Measurements from ENCODE around the gene CABP7. TPM values are rescaled to one million over a fixed set of nuclear protein-coding genes. Genes with fewer than 3 reads are reported as not detected.
A peak's percentile ranks its signal among the peaks of the same experiment; 100 is the strongest.

CABP7 gene
- polyA plus RNA-seq, 3 donors from 2014 or later = 0.14 TPM; not detected in 1

- no peaks in the 10 kb centered on the region for H3K36me3 Mint-ChIP-seq
- no peak overlapping the region for H3K4me3 Mint-ChIP-seq
- H3K4me1 Mint-ChIP-seq = no peaks in the 10 kb centered on the region
- no peak overlapping the region for H3K27ac Mint-ChIP-seq
- H3K9me3 Mint-ChIP-seq = no peaks in the 10 kb centered on the region
- no peak for DNase-seq
- peaks cover 0 to 8% (median 5%) of the 10 kb centered on the region in 3 donors for H3K27me3 Mint-ChIP-seq (ENCODE audit: low read depth in 3 of 3)
These were observed 13.3 kb upstream of the CABP7 start for GRCh38 chr22:29706486-29706885.

DNA sequence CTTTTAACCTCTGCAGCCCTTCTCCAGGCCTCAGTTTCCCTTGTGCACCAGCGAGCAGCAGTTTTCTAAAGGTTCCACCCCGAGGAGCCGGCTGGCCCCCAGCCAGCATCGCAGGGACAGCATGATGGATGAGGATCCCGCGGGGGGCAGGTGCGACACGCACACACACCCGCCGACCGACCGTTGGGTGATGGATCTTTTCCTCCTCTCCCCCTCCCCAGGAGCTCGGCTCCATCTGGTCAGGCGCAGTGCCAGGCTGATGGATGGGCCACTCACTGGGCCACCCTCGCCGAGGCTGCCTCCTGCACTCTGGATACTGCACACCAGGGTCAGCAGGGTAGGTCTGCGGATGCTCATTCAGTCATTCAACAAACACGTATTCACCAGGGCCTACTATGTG lies 12.8 kb upstream of the CABP7 start:
- DNase-seq = no peak
- Mint-ChIP-seq H3K36me3 (no peaks in the 10 kb centered on the region), H3K4me1 (no peaks in the 10 kb centered on the region), H3K27ac (no peak overlapping the region), H3K27me3 (ENCODE audit: low read depth in 3 of 3) (peaks cover 0 to 8% (median 2%) of the 10 kb centered on the region in 3 donors), H3K9me3 (no peaks in the 10 kb centered on the region), H3K4me3 (no peak overlapping the region)

DNA sequence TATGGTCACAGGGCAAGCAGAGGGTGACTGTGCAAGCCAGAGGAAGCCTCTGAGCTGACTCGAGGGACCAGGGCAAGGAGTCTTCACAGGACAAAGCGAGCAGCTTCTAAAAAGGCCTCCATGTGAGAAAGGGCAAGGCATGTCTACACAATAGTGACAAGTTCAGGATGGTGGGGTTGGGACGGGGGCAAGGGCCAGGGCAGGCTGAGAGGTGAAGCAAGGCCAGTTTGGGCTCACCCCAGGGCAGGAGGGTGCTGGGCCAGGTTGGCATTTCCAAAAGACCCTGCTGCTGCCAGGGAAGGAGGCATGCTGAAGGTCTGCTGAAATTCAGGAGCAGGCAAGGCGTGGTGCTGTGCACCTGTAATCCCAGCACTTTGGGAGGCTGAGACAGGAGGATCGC lies 12.3 kb upstream of the CABP7 start:
- peaks cover 0 to 8% (median 2%) of the 10 kb centered on the region in 3 donors for H3K27me3 Mint-ChIP-seq (ENCODE audit: low read depth in 3 of 3)
- no peak overlapping the region for H3K27ac Mint-ChIP-seq
- no peaks in the 10 kb centered on the region for H3K36me3 Mint-ChIP-seq
- DNase-seq = no peak
- H3K9me3 Mint-ChIP-seq = no peaks in the 10 kb centered on the region
- no peaks in the 10 kb centered on the region for H3K4me1 Mint-ChIP-seq
- no peak overlapping the region for H3K4me3 Mint-ChIP-seq

DNA sequence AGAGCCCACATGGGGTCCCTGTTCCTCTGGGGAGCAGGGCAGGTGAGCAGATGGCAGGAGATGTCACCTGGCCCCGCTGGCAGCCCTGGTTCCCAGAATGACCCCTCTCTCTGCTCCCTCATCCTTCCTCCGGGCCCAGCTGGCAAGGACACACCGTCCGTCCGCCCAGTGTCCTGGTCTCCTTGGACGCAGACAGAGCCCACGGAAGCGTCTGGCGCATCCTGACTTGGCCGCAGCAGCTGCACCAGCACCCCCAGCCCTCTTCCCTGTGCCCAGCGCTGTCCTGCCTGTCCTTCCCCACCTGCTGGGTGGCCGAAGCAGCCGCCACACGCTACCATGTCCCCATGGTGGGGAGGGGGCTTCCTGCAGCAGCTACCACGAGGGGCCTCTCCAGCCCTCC lies 9.6 kb upstream of the CABP7 start:
- Mint-ChIP-seq H3K9me3 (no peaks in the 10 kb centered on the region), H3K27ac (no peak overlapping the region), H3K4me3 (no peak overlapping the region), H3K4me1 (no peaks in the 10 kb centered on the region), H3K27me3 (ENCODE audit: low read depth in 3 of 3) (peaks cover 2 to 6% (median 2%) of the 10 kb centered on the region in 3 donors), H3K36me3 (no peaks in the 10 kb centered on the region)
- no peak for DNase-seq

GRCh38 chr22:29710922-29711593 lies 8.7 kb upstream of the CABP7 start:
- no peaks in the 10 kb centered on the region for H3K4me1 Mint-ChIP-seq
- no peak overlapping the region for H3K4me3 Mint-ChIP-seq
- H3K36me3 Mint-ChIP-seq = no peaks in the 10 kb centered on the region
- peaks cover 2 to 6% (median 2%) of the 10 kb centered on the region in 3 donors for H3K27me3 Mint-ChIP-seq (ENCODE audit: low read depth in 3 of 3)
- H3K9me3 Mint-ChIP-seq = no peaks in the 10 kb centered on the region
- no peak for DNase-seq
- no peak overlapping the region for H3K27ac Mint-ChIP-seq

GRCh38 chr22:29712119-29712518 lies 7.7 kb upstream of the CABP7 start:
- Mint-ChIP-seq H3K9me3 (no peaks in the 10 kb centered on the region), H3K36me3 (no peaks in the 10 kb centered on the region), H3K27ac (no peak overlapping the region), H3K4me3 (no peak overlapping the region), H3K27me3 (ENCODE audit: low read depth in 3 of 3) (peaks cover 2 to 11% (median 4%) of the 10 kb centered on the region in 3 donors), H3K4me1 (no peaks in the 10 kb centered on the region)
- DNase-seq = no peak

- Mint-ChIP-seq H3K36me3 (no peaks in the 10 kb centered on the region), H3K4me1 (no peaks in the 10 kb centered on the region), H3K9me3 (no peaks in the 10 kb centered on the region), H3K4me3 (no peak overlapping the region), H3K27ac (peak overlapping the region in 1 of 6 donors; percentile 34), H3K27me3 (ENCODE audit: low read depth in 3 of 3) (peaks cover 0 to 14% (median 6%) of the 10 kb centered on the region in 3 donors)
- no peak for DNase-seq
These were observed 6.6 kb upstream of the CABP7 start for GRCh38 chr22:29713156-29713727.

DNA sequence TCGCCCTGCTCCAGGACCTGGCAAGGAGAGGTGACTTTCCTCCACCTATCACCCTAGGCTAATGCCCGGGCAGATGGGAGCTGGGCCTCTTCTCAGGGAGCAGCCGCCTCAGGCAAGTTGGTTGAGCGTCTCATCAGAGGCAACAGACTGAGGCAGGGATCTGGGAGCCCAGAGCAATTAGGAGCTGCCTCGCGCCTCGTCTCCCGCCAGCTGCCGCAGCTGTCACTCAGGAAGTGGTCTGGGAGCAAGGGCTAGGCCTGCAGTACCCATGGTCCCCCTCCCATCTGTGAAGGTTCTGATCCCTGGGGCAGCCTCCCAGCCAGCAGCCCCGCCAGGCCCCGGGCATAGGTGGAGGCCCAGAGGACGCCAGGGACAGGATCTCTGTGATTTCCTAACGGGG lies 4.6 kb upstream of the CABP7 start:
- no peaks in the 10 kb centered on the region for H3K36me3 Mint-ChIP-seq
- H3K9me3 Mint-ChIP-seq = no peaks in the 10 kb centered on the region
- H3K27me3 Mint-ChIP-seq (ENCODE audit: low read depth in 3 of 3) = peaks cover 0 to 23% (median 13%) of the 10 kb centered on the region in 3 donors
- no peak overlapping the region for H3K4me3 Mint-ChIP-seq
- H3K4me1 Mint-ChIP-seq = peaks cover 0 to 2% of the 10 kb centered on the region in 2 donors
- no peak overlapping the region for H3K27ac Mint-ChIP-seq
- no peak for DNase-seq

DNA sequence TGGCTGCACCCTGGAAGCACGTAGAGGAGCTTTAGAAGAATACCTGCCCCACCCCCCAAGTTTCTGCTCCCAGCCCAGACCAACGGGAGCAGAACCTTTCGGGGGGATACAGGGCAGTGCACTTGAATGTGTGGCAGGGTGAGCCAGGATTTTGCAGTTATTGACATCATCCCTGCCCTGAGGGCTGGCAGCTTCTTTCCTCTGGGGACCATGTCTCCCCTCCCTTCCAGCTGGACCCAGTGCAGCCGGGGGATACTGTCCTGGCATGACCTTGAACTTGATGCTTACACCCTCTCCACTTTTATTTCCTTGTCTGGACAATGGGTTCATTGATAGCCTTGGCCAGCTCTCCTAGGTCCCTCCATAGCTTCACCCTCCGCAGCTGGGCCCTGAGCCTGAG lies 4.1 kb upstream of the CABP7 start:
- H3K27me3 Mint-ChIP-seq (ENCODE audit: low read depth in 3 of 3) = peaks cover 0 to 23% (median 13%) of the 10 kb centered on the region in 3 donors
- H3K27ac Mint-ChIP-seq = no peak overlapping the region
- no peaks in the 10 kb centered on the region for H3K36me3 Mint-ChIP-seq
- H3K9me3 Mint-ChIP-seq = no peaks in the 10 kb centered on the region
- H3K4me3 Mint-ChIP-seq = no peak overlapping the region
- DNase-seq = no peak
- H3K4me1 Mint-ChIP-seq = peaks cover 0 to 2% of the 10 kb centered on the region in 2 donors

DNA sequence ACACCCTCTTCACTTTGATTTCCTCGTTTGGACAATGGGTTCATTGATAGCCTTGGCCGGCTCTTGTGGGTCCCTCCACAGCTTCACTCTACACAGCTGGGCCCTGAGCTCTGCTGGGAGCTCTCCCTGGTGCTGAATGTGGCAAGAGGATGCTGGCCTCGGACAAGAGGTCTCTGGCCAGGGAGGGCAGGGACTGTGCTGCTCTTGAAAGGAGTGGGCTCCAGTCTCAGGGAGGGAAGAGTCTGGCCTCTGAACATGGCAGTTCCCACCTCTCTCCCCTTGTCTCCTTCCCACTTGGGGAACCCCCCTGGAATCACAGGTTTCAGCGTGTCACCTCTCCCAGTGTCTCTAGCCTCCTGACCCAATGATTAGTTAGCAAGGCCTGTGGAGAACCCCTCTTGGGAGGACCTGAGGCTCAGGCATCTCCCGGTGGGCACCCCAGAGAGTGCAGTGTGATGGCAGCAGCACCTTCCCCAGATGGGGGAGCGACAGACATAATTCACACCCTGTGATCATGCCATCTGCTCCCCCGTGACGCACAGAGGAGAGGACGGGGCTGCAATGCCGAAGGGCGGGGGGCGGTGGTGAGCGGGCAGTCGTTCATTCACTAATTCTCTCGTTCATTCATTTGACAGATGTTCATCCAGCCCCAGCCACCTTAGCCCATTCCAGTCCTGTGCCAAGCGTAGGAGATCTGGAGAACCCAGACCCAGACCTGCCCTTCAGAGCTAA lies 2.8 kb upstream of the CABP7 start:
- peaks cover 0 to 23% (median 16%) of the 10 kb centered on the region in 3 donors for H3K27me3 Mint-ChIP-seq (ENCODE audit: low read depth in 3 of 3)
- DNase-seq = peak in 1 of 3 donors; percentile 23
- no peaks in the 10 kb centered on the region for H3K36me3 Mint-ChIP-seq
- peaks cover 0 to 2% of the 10 kb centered on the region in 2 donors for H3K4me1 Mint-ChIP-seq
- no peaks in the 10 kb centered on the region for H3K9me3 Mint-ChIP-seq
- no peak overlapping the region for H3K27ac Mint-ChIP-seq
- H3K4me3 Mint-ChIP-seq = no peak overlapping the region

GRCh38 chr22:29717789-29718188 lies 2.0 kb upstream of the CABP7 start:
- Mint-ChIP-seq H3K9me3 (no peaks in the 10 kb centered on the region), H3K36me3 (no peaks in the 10 kb centered on the region), H3K27ac (no peak overlapping the region), H3K4me1 (peaks cover 0 to 2% of the 10 kb centered on the region in 2 donors), H3K27me3 (ENCODE audit: low read depth in 3 of 3) (peaks cover 0 to 23% (median 16%) of the 10 kb centered on the region in 3 donors), H3K4me3 (no peak overlapping the region)
- DNase-seq = no peak

DNA sequence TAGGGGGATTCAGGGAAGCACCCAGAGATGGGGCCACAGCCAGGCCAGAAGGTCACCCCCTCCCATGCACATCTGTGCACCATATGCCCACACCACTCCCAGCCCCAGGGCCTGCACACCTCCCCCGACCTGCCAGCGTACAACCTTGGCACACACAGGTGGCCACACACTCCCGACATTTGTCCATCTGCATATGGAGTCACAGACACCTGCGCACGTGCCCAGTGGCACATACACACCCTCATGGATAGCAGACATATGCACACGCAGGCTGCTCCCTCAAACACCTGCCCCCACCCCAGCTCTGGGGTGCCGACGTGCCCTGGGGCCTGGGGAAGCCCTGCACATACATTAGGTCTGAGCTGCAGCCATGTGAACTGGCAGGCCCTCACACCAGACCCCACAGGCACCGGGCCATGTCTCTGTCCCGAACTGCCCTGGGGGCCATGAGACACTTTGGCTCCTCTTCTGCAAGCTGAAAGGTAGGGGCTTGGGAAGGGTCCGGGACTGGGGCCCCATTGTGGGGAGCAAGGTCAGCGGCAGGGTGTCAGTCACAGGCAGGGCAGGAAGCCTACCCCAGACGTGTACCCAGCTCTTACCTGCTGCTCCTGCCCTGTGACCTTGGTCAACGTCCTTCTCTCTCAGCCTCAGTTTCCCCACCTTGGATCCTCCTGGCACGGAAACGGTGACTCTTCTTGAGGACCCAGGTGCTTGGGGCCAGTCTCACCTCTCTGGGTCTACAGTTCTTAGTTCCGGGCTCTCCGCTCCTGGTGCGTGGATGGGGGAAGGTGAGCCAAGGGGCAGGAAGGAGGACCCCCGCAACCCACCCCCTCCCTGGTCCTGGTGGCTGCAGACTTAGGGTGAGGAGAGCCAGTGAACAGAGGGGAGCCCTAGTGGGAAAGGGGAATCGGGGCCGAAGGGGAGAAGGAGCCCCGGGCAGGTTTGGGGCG lies 579 bp upstream of the CABP7 start:
- Mint-ChIP-seq H3K36me3 (no peaks in the 10 kb centered on the region), H3K27ac (no peak overlapping the region), H3K9me3 (no peaks in the 10 kb centered on the region), H3K27me3 (ENCODE audit: low read depth in 3 of 3) (peaks cover 0 to 23% (median 20%) of the 10 kb centered on the region in 3 donors), H3K4me1 (peaks cover 0 to 2% of the 10 kb centered on the region in 2 donors), H3K4me3 (no peak overlapping the region)
- DNase-seq = no peak

GRCh38 chr22:29720811-29721323 lies 1.1 kb downstream of the CABP7 start:
- H3K36me3 Mint-ChIP-seq = no peaks in the 10 kb centered on the region
- H3K27me3 Mint-ChIP-seq (ENCODE audit: low read depth in 3 of 3) = peaks cover 0 to 20% (median 18%) of the 10 kb centered on the region in 3 donors
- H3K4me1 Mint-ChIP-seq = peaks cover 0 to 2% of the 10 kb centered on the region in 2 donors
- H3K9me3 Mint-ChIP-seq = no peaks in the 10 kb centered on the region
- no peak for DNase-seq
- H3K27ac Mint-ChIP-seq = no peak overlapping the region
- H3K4me3 Mint-ChIP-seq = no peak overlapping the region
